Progenitor cell of endocrine pancreas (in vitro differentiated cells): ENCODE measurements around the gene FXYD1. TPM values are rescaled to one million over a fixed set of nuclear protein-coding genes. Genes with fewer than 3 reads are reported as not detected.
"Not testable (repeated sequence)": the region's sequence is repeated elsewhere in the genome, so short reads cannot be mapped to it uniquely, and the experiment has no call there.

Experiments used
- DNase-seq: peaks from one replicate; pipeline ENCODE4 v3.0.0; 2021; ENCODE audit warnings: low spot score; ENCODE audit not compliant: unreplicated experiment
- H3K27ac Mint-ChIP-seq: 2 replicates; pipeline ENCODE4 v1.8.0; 2021; ENCODE audit warnings: mild to moderate bottlenecking, moderate library complexity, mixed read lengths
- H3K27me3 Mint-ChIP-seq: 2 replicates; pipeline ENCODE4 v1.8.0; 2021; ENCODE audit warnings: mixed read lengths
- H3K36me3 Mint-ChIP-seq: 2 replicates; pipeline ENCODE4 v1.8.0; 2022; ENCODE audit warnings: mixed read lengths; ENCODE audit not compliant: insufficient read depth
- H3K4me1 Mint-ChIP-seq: 2 replicates; pipeline ENCODE4 v1.8.0; 2021; ENCODE audit warnings: low read depth, mixed read lengths
- H3K4me3 Mint-ChIP-seq: 2 replicates; pipeline ENCODE4 v1.8.0; 2021; ENCODE audit warnings: low read depth, mild to moderate bottlenecking, moderate library complexity, mixed read lengths
- H3K9me3 Mint-ChIP-seq: 2 replicates; pipeline ENCODE4 v1.8.0; 2021; ENCODE audit warnings: low read depth, mixed read lengths
- CTCF ChIP-seq: fragments of 200-600 bp; sonication (generic); IDR thresholded peaks from one replicate; pipeline ENCODE4 v1.5.0; 2021; ENCODE audit warnings: antibody characterized with exemption, mild to moderate bottlenecking; ENCODE audit not compliant: unreplicated experiment
- total RNA-seq: library from RNA; stranded (reverse); gene quantifications from 2 replicates; pipeline ENCODE4 v1.2.1, GENCODE V29; 2021

The FXYD1 gene
- total RNA-seq, 1 donor from 2014 or later = not detected

- H3K27ac Mint-ChIP-seq = no peak overlapping the region
- no peaks in the 10 kb centered on the region for H3K36me3 Mint-ChIP-seq
- no peak for DNase-seq
- peaks cover 8% of the 10 kb centered on the region for H3K4me1 Mint-ChIP-seq
- no peak for TF ChIP-seq CTCF
- H3K4me3 Mint-ChIP-seq = no peak overlapping the region
- H3K9me3 Mint-ChIP-seq = peaks cover 4% of the 10 kb centered on the region
- peaks cover 15% of the 10 kb centered on the region for H3K27me3 Mint-ChIP-seq
Observed at GRCh38 chr19:35127871-35128270, 10.8 kb upstream of the FXYD1 start.

GRCh38 chr19:35128398-35129057 is 10.1 kb upstream of the FXYD1 start:
- peaks cover 18% of the 10 kb centered on the region for H3K27me3 Mint-ChIP-seq
- H3K4me1 Mint-ChIP-seq = peaks cover 8% of the 10 kb centered on the region
- H3K36me3 Mint-ChIP-seq = no peaks in the 10 kb centered on the region
- no peak overlapping the region for H3K4me3 Mint-ChIP-seq
- no peak for TF ChIP-seq CTCF
- DNase-seq = no peak
- H3K27ac Mint-ChIP-seq = no peak overlapping the region
- peaks cover 4% of the 10 kb centered on the region for H3K9me3 Mint-ChIP-seq

- peaks cover 10% of the 10 kb centered on the region for H3K4me1 Mint-ChIP-seq
- peaks cover 15% of the 10 kb centered on the region for H3K27me3 Mint-ChIP-seq
- not testable (repeated sequence) for DNase-seq, H3K9me3 Mint-ChIP-seq, H3K4me3 Mint-ChIP-seq, H3K27ac Mint-ChIP-seq, H3K36me3 Mint-ChIP-seq
Observed at GRCh38 chr19:35129724-35130274, 8.8 kb upstream of the FXYD1 start.

- H3K4me1 Mint-ChIP-seq = peaks cover 12% of the 10 kb centered on the region
- no peaks in the 10 kb centered on the region for H3K36me3 Mint-ChIP-seq
- peaks cover 4% of the 10 kb centered on the region for H3K9me3 Mint-ChIP-seq
- TF ChIP-seq CTCF = no peak
- H3K27ac Mint-ChIP-seq = no peak overlapping the region
- H3K4me3 Mint-ChIP-seq = no peak overlapping the region
- no peak for DNase-seq
- peaks cover 11% of the 10 kb centered on the region for H3K27me3 Mint-ChIP-seq
Observed at GRCh38 chr19:35130761-35131720, 7.6 kb upstream of the FXYD1 start.

- Mint-ChIP-seq H3K27me3 (peaks cover 15% of the 10 kb centered on the region), H3K27ac (no peak overlapping the region), H3K36me3 (no peaks in the 10 kb centered on the region), H3K4me1 (peaks cover 15% of the 10 kb centered on the region), H3K9me3 (peaks cover 4% of the 10 kb centered on the region), H3K4me3 (no peak overlapping the region)
- TF ChIP-seq CTCF = no peak
- no peak for DNase-seq
Observed at GRCh38 chr19:35132254-35132653, 6.4 kb upstream of the FXYD1 start.
